Nephron (organoid): ENCODE data around the gene MEGF8.
"Not testable (repeated sequence)": the region's sequence is repeated elsewhere in the genome, so short reads cannot be mapped to it uniquely, and the experiment has no call there.

Source experiments
- H3K27ac Mint-ChIP-seq, 3 experiments: 2 replicates each; pipeline ENCODE4 v1.8.0; 2020; ENCODE audit warnings: mixed read lengths in 3 of 3, mild to moderate bottlenecking in 2 of 3, moderate library complexity in 1 of 3
- H3K27me3 Mint-ChIP-seq: 2 replicates; pipeline ENCODE4 v1.8.0; 2021; ENCODE audit warnings: low read depth, mild to moderate bottlenecking, moderate library complexity, mixed read lengths
- H3K36me3 Mint-ChIP-seq: 2 replicates; pipeline ENCODE4 v1.8.0; 2020; ENCODE audit warnings: low read depth, mixed read lengths
- H3K4me1 Mint-ChIP-seq: 2 replicates; pipeline ENCODE4 v1.8.0; 2020; ENCODE audit warnings: mixed read lengths
- H3K4me3 Mint-ChIP-seq, 3 experiments: 2 replicates each; pipeline ENCODE4 v1.8.0; 2020; ENCODE audit warnings: mild to moderate bottlenecking in 3 of 3, mixed read lengths in 3 of 3, moderate library complexity in 2 of 3
- H3K9me3 Mint-ChIP-seq: 2 replicates; pipeline ENCODE4 v1.8.0; 2020; ENCODE audit warnings: mixed read lengths
- TF ChIP-seq, protein P1 (sequence below), 3 experiments: fragments of 200-600 bp; sonication (generic); IDR thresholded peaks; one replicate each; pipeline ENCODE4 v1.5.0; 2021; ENCODE audit warnings: antibody characterized with exemption in 3 of 3; ENCODE audit not compliant: unreplicated experiment in 3 of 3

Gene MEGF8

GRCh38 chr19:42327381-42327780 is 1.9 kb downstream of the MEGF8 start:
- Mint-ChIP-seq H3K27me3 (peaks cover 28% of the 10 kb centered on the region), H3K27ac (peak overlapping the region in 1 of 3 experiments; percentile 13), H3K4me1 (peaks cover 46% of the 10 kb centered on the region), H3K4me3 (peak overlapping the region; percentile 84 to 95 (median 94)), H3K36me3 (no peaks in the 10 kb centered on the region), H3K9me3 (peaks cover 4% of the 10 kb centered on the region)
- TF ChIP-seq, protein P1, sequence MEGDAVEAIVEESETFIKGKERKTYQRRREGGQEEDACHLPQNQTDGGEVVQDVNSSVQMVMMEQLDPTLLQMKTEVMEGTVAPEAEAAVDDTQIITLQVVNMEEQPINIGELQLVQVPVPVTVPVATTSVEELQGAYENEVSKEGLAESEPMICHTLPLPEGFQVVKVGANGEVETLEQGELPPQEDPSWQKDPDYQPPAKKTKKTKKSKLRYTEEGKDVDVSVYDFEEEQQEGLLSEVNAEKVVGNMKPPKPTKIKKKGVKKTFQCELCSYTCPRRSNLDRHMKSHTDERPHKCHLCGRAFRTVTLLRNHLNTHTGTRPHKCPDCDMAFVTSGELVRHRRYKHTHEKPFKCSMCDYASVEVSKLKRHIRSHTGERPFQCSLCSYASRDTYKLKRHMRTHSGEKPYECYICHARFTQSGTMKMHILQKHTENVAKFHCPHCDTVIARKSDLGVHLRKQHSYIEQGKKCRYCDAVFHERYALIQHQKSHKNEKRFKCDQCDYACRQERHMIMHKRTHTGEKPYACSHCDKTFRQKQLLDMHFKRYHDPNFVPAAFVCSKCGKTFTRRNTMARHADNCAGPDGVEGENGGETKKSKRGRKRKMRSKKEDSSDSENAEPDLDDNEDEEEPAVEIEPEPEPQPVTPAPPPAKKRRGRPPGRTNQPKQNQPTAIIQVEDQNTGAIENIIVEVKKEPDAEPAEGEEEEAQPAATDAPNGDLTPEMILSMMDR (IDR thresholded peaks at IDR 0.05; ENCODE audit: unreplicated experiment in 3 of 3): no peak

- Mint-ChIP-seq H3K4me3 (peak overlapping the region; percentile 49 to 95 (median 94)), H3K36me3 (no peaks in the 10 kb centered on the region), H3K27ac (peak overlapping the region in 1 of 3 experiments; percentile 12), H3K9me3 (peaks cover 4% of the 10 kb centered on the region), H3K4me1 (peaks cover 46% of the 10 kb centered on the region), H3K27me3 (peaks cover 20% of the 10 kb centered on the region)
- TF ChIP-seq, protein P1 (IDR thresholded peaks at IDR 0.05; ENCODE audit: unreplicated experiment in 3 of 3): no peak
Observed at GRCh38 chr19:42328106-42328505, 2.7 kb downstream of the MEGF8 start.

DNA sequence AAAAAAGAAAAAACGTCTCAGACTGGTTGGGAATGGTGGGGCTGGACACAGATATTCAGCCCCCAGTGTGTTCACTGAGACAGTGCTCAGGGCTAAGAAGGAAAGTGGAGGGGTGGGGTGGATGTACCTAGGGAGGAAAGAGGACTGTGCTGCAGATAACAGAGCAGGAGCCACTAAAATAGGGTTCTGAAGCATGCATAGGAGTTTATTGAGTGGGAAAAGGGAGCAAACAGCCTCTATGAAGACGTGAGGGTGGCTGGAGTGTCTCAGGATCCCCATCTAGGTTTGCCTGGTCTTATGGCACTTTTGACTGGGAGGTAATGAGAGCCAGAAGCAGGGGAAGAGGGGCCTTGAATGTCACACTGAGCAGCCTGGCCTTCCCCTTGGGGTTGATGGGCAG is 3.4 kb downstream of the MEGF8 start:
- peak overlapping the region in 2 of 3 experiments; percentile 57 to 59 for H3K4me3 Mint-ChIP-seq

GRCh38 chr19:42330241-42330711 is 4.8 kb downstream of the MEGF8 start:
- Mint-ChIP-seq H3K27ac (peak overlapping the region; percentile 29 to 63 (median 46)), H3K4me3 (peak overlapping the region in 1 of 3 experiments; percentile 41), H3K4me1 (peaks cover 41% of the 10 kb centered on the region), H3K36me3 (no peaks in the 10 kb centered on the region), H3K9me3 (no peaks in the 10 kb centered on the region), H3K27me3 (peaks cover 9% of the 10 kb centered on the region)
- TF ChIP-seq, protein P1 (IDR thresholded peaks at IDR 0.05; ENCODE audit: unreplicated experiment in 3 of 3): no peak

More for the DNA sequence above, 3.4 kb downstream of the MEGF8 start:
- Mint-ChIP-seq H3K4me1 (peaks cover 46% of the 10 kb centered on the region), H3K36me3 (no peaks in the 10 kb centered on the region), H3K27me3 (peaks cover 17% of the 10 kb centered on the region), H3K27ac (no peak overlapping the region), H3K9me3 (peaks cover 4% of the 10 kb centered on the region)
- TF ChIP-seq, protein P1 (IDR thresholded peaks at IDR 0.05; ENCODE audit: unreplicated experiment in 3 of 3): no peak

DNA sequence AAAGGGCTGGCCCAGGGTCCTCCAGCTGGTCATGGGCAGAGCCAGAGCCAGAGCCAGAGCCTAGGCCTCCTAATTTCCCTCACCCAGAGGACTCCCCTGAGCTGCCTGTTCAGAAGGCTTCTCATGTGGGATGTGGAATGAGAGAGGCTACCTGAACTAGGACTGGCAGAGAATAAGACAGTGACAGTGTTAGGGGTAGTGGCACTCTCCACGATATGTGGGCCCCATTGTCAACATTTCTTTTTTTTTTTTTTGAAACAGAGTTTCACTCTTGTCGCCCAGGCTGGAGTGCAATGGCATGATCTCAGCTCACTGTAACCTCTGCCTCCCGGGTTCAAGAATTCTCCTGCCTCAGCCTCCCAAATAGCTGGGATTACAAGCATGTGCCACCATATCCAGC is 5.9 kb downstream of the MEGF8 start:
- H3K4me3 Mint-ChIP-seq: not testable (repeated sequence)
- H3K4me1 Mint-ChIP-seq: peaks cover 40% of the 10 kb centered on the region

GRCh38 chr19:42332059-42332458 is 6.6 kb downstream of the MEGF8 start:
- H3K36me3 Mint-ChIP-seq: no peaks in the 10 kb centered on the region
- no peaks in the 10 kb centered on the region for H3K9me3 Mint-ChIP-seq

More for the DNA sequence above, 5.9 kb downstream of the MEGF8 start:
- H3K27me3 Mint-ChIP-seq, H3K36me3 Mint-ChIP-seq, H3K9me3 Mint-ChIP-seq, H3K27ac Mint-ChIP-seq: not testable (repeated sequence)

More at GRCh38 chr19:42332059-42332458, 6.6 kb downstream of the MEGF8 start:
- TF ChIP-seq, protein P1 (IDR thresholded peaks at IDR 0.05; ENCODE audit: unreplicated experiment in 3 of 3): no peak
- peaks cover 34% of the 10 kb centered on the region for H3K4me1 Mint-ChIP-seq
- H3K27me3 Mint-ChIP-seq: peaks cover 4% of the 10 kb centered on the region
- H3K4me3 Mint-ChIP-seq: no peak overlapping the region
- H3K27ac Mint-ChIP-seq: no peak overlapping the region
